GM18505 (cell line): ENCODE measurements around the gene TMPRSS3.

ENCODE experiments used
- ATAC-seq: cut with Tn5 transposase; IDR thresholded peaks from one replicate; pipeline ENCODE4 v1.9.1; 2021; ENCODE audit not compliant: unreplicated experiment
- POLR2A ChIP-seq: IDR thresholded peaks from 4 replicates; pipeline ENCODE4 v1.6.1; 2011; ENCODE audit warnings: borderline replicate concordance; ENCODE audit not compliant: insufficient read depth, insufficient read length; ENCODE audit errors: extremely low read depth

TMPRSS3 gene

DNA sequence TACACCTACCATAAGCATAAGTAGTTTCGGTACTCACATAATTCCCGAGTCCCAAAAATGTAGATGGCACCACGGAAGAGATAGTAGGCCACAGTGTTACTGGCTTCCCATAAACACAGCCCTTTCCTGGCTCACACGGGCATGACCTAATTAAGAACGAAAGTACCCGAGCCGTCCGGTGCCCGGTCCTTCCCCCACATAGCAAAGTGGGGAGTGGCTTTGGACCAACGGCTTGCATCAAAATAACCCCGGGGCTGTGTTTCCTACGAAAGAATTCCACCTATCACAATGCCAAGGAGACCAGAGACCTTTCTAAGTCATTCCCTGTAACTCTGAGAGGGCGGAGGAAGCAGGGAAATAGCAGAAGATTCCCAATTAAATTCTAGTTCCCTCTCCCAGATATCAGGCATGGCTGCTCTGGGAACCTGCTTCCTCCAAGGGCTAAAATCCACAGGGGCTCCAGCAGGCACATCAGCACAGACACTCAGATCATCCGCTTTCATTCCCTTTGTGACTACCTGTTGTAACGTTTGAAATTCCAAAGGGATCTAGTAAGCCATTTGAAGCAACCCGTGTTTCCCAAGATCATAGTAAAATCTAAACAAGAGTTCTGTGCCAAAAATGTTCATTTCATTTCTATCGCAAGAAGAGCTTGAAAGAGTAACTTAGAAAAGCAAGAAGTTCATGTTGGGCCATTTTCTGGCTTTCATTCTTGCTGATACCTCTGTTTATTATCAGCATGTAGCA is at the start of gene TMPRSS3:
Gene TMPRSS3, minus strand, starts transcription at position 148 of the 747 bp plus-strand sequence. CDS start 635 bp downstream, outside the sequence.
- no peak for TF ChIP-seq POLR2A
- no peak for ATAC-seq

DNA sequence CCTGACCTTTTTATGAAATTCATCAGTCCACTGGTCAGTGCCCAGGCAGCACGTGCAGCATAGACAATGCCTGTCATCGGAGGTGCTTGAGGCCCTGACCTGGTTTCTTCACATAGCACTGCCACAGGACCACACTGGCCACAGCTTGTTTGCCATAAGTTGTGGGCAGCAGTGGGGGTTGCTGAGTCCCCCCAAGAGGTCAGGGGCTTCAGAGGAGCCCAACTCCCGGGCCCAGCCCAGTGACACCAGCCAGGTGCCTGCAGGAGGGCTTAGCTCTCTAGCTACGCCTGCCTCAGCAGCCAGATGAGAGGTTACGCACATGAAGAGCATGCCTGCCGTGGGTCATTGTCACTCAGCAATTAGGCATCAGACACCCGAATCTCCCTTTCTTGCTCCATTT is 49.5 kb upstream of the TMPRSS3 start:
- ATAC-seq, result no peak
- no peak for TF ChIP-seq POLR2A

DNA sequence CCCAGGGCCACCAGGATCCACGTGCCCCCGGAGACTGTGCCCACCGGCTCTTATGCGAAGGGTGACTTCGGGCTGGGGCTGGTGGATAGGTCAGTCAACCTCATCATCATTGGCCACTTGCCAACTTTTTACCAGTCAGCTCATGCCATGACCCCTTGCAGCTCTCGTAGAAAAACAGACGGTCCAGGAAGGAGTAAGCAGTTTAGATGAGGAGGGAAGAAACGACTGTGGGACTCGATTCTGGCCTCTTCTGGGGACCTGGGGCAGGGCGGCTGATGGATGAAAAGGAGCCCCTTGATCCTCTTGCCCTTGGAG is 48.9 kb upstream of the TMPRSS3 start:
- ATAC-seq, result no peak
- TF ChIP-seq POLR2A, result no peak

DNA sequence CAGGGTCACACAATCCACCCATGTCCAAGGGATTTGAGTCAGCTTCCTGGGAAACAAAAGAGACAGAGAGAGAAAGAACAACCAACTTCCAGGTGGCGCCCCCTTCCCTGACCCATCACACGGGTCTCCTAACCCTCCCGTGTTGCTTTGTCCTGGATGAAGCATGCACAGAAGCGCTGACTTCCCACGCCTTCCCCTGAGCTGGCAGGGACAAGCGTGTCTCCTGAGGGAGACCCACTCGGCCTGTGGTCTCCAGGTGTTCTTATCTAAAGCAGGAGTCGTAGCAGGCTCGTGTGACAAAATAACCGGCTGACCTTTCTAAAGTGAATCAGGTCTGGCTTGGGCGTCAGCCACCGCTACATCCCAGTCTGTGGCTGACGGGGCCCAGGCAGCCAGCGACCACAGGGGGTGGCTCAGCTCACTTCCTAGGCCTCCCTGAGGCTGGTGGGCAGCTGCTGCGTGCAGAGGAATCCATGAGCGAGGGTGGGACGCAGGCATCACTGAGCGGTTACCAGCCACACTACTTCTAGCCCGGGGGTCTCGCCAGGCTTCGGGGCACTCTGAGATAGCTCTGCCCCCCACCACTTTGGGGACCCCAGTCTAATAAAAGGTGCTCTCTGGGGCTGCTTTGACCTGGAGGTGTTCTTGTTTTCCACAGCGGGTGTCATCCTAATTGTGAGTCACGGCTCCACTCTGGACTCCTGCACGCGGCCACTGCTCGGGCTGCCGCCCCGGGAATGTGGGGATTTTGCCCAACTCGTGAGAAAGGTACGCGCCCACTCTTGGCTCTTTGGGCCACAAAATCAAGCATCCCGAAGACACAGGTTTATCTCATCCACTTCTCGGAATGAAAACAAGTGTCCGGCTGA is 48.3 kb upstream of the TMPRSS3 start:
- no peak for TF ChIP-seq POLR2A

DNA sequence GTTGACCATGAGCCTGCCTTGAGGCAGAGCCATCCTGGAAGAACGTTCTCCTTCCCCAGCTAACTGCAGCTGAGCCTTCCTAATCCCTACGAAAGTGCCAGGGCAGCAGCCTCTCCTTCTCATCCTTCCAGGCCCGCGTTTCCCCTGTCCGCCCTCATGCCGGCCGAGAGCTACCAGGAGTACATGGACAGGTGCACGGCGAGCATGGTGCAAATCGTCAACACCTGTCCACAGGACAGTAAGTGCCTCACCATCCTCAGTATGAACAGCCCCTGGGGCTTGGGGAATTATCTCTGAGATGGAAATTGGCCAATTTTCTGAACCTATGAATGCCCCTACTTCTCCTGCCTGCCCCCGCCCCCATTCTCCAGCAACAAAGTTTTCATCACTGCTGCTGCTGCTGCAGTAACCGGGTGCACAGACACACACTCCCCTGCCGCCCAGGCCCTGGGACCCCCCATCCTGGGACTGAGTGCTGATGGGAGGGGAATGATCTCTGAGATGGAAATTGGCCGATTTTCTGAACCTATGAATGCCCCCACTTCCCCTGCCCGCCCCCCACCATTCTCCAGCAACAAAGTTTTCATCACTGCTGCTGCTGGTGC is 47.4 kb upstream of the TMPRSS3 start:
- no peak for TF ChIP-seq POLR2A

More for the DNA sequence above, 48.3 kb upstream of the TMPRSS3 start:
- ATAC-seq, result no peak

DNA sequence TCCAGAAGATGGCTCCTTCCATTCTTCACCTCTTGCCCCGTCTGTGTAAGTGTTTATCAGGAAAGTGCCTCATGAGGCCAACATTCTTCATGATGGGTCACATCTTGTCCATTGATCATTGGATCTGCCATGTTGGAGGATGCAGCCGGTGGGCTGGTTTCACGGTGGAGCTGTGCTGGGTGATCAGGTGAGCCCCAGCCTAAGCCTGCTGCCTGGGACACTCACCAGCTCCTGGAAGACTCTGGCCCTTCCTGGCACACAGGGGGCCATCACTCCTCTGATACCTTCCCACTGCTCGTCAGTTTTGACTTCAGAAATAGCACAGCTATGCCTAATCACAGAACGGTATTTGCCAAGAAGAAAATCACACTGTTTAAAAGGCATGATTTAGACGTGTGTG is 46.1 kb upstream of the TMPRSS3 start:
- ATAC-seq, result no peak
- no peak for TF ChIP-seq POLR2A

More for the DNA sequence above, 47.4 kb upstream of the TMPRSS3 start:
- ATAC-seq, result no peak

DNA sequence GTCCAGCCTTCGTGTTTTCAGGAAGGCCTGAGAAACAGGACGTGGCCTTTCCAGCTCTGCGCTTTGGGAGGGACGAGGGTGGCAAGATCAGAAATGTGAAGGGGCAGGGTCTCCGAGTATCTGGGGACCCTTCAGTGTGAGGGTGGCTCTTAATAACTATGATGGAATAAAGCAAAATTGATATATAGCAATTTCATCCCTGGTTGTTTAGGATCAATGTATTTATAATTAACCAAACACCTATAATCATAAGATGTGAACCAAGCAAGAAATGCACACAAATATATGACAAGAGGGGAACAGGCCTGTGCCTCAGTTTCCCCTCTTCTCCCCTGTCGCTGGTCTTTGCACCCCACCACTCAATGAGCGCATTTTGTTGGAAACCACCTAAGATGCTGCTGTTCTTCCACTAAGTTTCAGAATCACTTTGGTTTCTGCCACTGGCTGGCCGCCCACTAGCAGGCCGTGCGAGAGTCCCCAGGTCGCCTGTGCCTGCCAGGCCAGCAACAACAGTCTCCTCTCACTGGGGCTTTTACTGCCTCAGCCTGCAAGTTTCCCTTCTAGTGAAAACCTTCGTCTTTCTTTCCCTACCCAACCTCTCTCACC is 44.4 kb upstream of the TMPRSS3 start:
- ATAC-seq, result peak; percentile 46

DNA sequence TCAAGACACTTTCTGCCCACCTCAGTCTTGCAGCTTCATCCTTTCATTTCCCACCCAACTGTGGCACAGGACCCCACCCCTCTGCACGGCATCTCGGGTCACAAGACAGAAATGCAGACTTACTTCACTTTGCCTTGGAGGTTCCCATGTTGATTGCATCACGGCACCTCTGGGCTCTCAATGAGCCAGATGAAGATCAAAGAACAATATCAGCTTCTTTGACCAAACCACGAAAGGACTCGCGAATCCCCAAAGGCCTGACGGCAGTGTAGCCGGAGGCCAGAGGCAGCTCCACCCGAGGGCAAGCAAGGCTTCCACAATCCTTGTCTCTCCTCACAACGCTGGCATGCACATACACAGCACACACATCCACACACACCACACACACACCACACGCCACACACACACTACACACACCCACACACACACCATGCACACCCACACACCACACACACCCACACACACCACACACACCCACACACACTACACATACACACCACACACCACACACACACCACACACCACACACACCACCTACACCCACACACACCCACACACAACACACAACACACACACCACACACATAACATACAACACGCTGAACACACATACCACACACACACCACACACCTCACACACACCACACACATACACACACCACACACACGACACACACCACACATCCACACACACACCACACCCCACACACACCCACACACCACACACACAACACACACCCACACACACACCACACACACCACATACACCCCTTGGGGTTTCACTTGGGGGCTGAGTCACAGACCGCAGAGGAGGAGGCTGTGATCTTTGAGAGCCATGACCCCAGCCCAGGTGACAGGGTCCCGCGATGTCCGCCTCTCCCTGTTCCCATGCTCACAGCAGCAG is 43.7 kb upstream of the TMPRSS3 start:
- ATAC-seq, result no peak
- TF ChIP-seq POLR2A, result no peak

More for the DNA sequence above, 44.4 kb upstream of the TMPRSS3 start:
- TF ChIP-seq POLR2A, result no peak

DNA sequence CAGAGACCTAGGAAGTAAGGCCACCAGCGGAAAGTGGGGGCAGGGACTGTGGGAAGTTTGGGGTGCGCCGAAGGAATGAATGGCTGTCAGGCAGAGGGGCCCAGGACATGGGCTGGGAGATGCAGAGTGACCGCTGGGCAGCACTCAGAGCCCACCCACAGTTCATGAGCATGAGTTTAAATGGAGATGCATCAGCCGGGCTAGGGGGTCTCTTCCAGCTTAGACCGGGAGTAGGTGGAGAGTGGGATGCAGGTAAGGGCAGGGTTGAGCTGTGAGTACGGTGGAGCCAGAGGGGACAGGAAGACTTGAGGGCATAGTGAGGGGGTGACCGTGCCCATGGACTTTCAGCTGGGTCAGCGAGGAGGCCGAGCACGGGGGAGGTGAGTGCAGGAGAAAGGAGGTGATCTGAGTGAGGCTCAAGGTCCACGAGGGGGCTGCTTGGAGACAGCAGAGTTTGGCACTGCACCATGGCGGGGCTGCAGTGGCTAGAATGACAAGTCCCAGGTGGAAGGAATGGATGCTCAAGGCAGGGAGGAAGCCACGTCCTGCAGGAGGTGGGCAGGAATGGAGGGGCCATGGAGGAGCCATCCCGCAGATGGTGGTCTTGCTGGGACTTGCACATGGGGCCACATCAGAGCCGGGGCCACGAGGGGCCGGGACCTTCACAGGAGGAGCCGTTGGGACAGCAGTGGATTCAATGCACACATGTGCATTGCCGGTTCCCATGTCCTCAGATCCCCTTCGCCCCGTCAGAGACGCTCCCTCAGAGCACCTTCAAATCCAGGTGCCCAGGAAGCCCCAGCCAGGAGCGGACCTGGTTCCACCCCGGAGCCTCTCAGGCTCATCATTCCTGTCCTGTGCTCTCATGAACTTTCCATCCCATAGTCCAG is 42.7 kb upstream of the TMPRSS3 start:
- no peak for TF ChIP-seq POLR2A
- ATAC-seq, result no peak

DNA sequence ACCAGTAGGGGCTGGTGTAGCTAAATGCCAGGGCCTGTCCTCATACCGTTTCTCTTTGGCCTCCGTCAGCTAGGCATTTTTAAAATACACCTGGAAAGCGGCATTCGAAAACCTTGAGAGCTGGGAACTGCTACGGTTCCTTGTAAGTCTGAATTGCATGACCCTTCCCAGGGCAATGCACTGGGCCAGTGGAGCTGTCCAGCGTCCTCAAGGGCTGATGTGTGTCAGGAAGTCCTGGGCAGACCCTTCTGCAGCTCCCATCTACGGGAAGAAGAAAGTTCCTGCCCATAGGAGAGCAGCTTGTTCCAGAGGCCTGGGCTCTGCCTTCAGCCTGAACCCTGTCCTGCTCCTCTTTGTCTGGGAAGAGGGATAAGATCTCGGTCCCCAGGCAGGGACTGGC is 41.9 kb upstream of the TMPRSS3 start:
- no peak for TF ChIP-seq POLR2A
- ATAC-seq, result no peak

DNA sequence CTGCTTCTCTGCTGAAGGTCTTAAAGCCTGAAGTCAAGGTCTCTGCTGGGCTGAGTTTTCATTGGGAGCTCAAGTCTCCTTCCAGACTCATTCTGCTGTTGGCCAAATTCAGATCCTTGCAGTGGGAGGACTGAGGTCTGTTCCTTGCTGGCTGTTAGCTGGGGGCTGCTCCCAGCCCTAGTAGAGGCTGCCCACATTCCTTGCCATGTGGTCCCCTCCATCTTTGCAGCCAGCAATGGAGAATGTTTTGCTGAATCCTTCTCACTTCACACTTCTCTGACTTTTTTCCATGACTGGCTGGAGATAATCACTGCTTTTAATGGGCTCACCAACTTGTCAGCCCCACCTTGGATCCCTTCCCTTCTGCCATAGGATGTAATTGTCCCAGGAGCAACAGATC is 41.1 kb upstream of the TMPRSS3 start:
- TF ChIP-seq POLR2A, result no peak
- no peak for ATAC-seq
